Measurements from ENCODE around the gene SREBF2.
A peak's percentile ranks its signal among the peaks of the same experiment; 100 is the strongest.

Gene SREBF2

GRCh38 chr22:41922328-41922727 is 89.4 kb downstream of the SREBF2 start:
- DNase-seq (ENCODE audit: low read depth) = no peak

GRCh38 chr22:41922940-41923594 is 90.2 kb downstream of the SREBF2 start:
- no peak for DNase-seq (ENCODE audit: low read depth)

- DNase-seq (ENCODE audit: low read depth) = no peak
Measured at GRCh38 chr22:41923595-41924276, 90.8 kb downstream of the SREBF2 start.

GRCh38 chr22:41925783-41926460 is 93.0 kb downstream of the SREBF2 start:
- peak; percentile 62 for DNase-seq (ENCODE audit: low read depth)

GRCh38 chr22:41927813-41928212 is 94.9 kb downstream of the SREBF2 start:
- no peak for DNase-seq (ENCODE audit: low read depth)

- no peak for DNase-seq (ENCODE audit: low read depth)
Measured at GRCh38 chr22:41928593-41929417, 95.9 kb downstream of the SREBF2 start.

GRCh38 chr22:41929418-41929810 is 96.5 kb downstream of the SREBF2 start:
- DNase-seq (ENCODE audit: low read depth) = no peak

- no peak for DNase-seq (ENCODE audit: low read depth)
Measured at GRCh38 chr22:41931701-41932269, 98.9 kb downstream of the SREBF2 start.

- DNase-seq (ENCODE audit: low read depth) = no peak
Measured at GRCh38 chr22:41932353-41932752, 99.4 kb downstream of the SREBF2 start.

GRCh38 chr22:41933411-41934177 is 100.7 kb downstream of the SREBF2 start:
- DNase-seq (ENCODE audit: low read depth) = no peak

- DNase-seq (ENCODE audit: low read depth) = no peak
Measured at GRCh38 chr22:41934284-41935014, 101.5 kb downstream of the SREBF2 start.

GRCh38 chr22:41935015-41935351 is 102.1 kb downstream of the SREBF2 start:
- DNase-seq (ENCODE audit: low read depth) = no peak

GRCh38 chr22:41935509-41935908 is 102.6 kb downstream of the SREBF2 start:
- no peak for DNase-seq (ENCODE audit: low read depth)

- DNase-seq (ENCODE audit: low read depth) = no peak
Measured at GRCh38 chr22:41936894-41937169, 103.9 kb downstream of the SREBF2 start.

GRCh38 chr22:41939981-41940831 is 107.3 kb downstream of the SREBF2 start:
- peak; percentile 94 for DNase-seq (ENCODE audit: low read depth)

GRCh38 chr22:41940832-41941765 is 108.2 kb downstream of the SREBF2 start:
- peak; percentile 78 for DNase-seq (ENCODE audit: low read depth)

- DNase-seq (ENCODE audit: low read depth) = no peak
Measured at GRCh38 chr22:41943661-41944209, 110.8 kb downstream of the SREBF2 start.

GRCh38 chr22:41946629-41947423 is 113.9 kb downstream of the SREBF2 start, which contains the start of gene CENPM:
TSS of gene CENPM (minus strand) at chr22:41947152. CDS start at chr22:41947076, 76 bp downstream.
- peak; percentile 81 for DNase-seq (ENCODE audit: low read depth)
